Measurements from ENCODE around the gene IGFBP6.

The IGFBP6 gene

GRCh38 chr12:53122961-53123468 is 25.5 kb downstream of the IGFBP6 start:
- DNase-seq, result no peak

- DNase-seq, result no peak
These were observed 26.3 kb downstream of the IGFBP6 start for GRCh38 chr12:53123578-53124351.

- DNase-seq, result no peak
These were observed 26.9 kb downstream of the IGFBP6 start for GRCh38 chr12:53124352-53124723.

- no peak for DNase-seq
These were observed 29.7 kb downstream of the IGFBP6 start for GRCh38 chr12:53127169-53127568.

GRCh38 chr12:53128780-53129569 is 31.5 kb downstream of the IGFBP6 start:
- no peak for DNase-seq

- no peak for DNase-seq
These were observed 34.4 kb downstream of the IGFBP6 start for GRCh38 chr12:53131844-53132243.

GRCh38 chr12:53133722-53134121 is 36.3 kb downstream of the IGFBP6 start:
- no peak for DNase-seq

- DNase-seq, result no peak
These were observed 45.9 kb downstream of the IGFBP6 start for GRCh38 chr12:53143355-53143754.

- DNase-seq, result no peak
These were observed 48.2 kb downstream of the IGFBP6 start for GRCh38 chr12:53145383-53146260.

- DNase-seq, result no peak
These were observed 49.7 kb downstream of the IGFBP6 start for GRCh38 chr12:53147181-53147580.

- no peak for DNase-seq
These were observed 50.2 kb downstream of the IGFBP6 start for GRCh38 chr12:53147653-53148052.

- DNase-seq, result no peak
These were observed 53.6 kb downstream of the IGFBP6 start for GRCh38 chr12:53151039-53151438.
